ENCODE results near the gene SDK2.

SDK2 gene

GRCh38 chr17:73431401-73432205, 212.6 kb downstream of the SDK2 start:
- Histone ChIP-seq H3K4me3 (ENCODE audit: low read length) (no peak overlapping the region), H3K27me3 (ENCODE audit: control insufficient read depth, insufficient read depth, low read length) (peaks cover 4% of the 10 kb centered on the region), H3K36me3 (ENCODE audit: control insufficient read depth, insufficient read depth, low read length) (no peaks in the 10 kb centered on the region), H3K4me1 (ENCODE audit: control insufficient read depth, insufficient read depth, low read length) (peaks cover 10% of the 10 kb centered on the region), H3K9ac (ENCODE audit: low read length) (no peak overlapping the region), H3K9me3 (ENCODE audit: control insufficient read depth, low read length) (no peaks in the 10 kb centered on the region)

- Histone ChIP-seq H3K4me1 (ENCODE audit: control insufficient read depth, insufficient read depth, low read length) (peaks cover 10% of the 10 kb centered on the region), H3K27me3 (ENCODE audit: control insufficient read depth, insufficient read depth, low read length) (peaks cover 4% of the 10 kb centered on the region), H3K36me3 (ENCODE audit: control insufficient read depth, insufficient read depth, low read length) (no peaks in the 10 kb centered on the region), H3K4me3 (ENCODE audit: low read length) (no peak overlapping the region), H3K9ac (ENCODE audit: low read length) (no peak overlapping the region), H3K9me3 (ENCODE audit: control insufficient read depth, low read length) (no peaks in the 10 kb centered on the region)
Observed at GRCh38 chr17:73430848-73431247, 213.4 kb downstream of the SDK2 start.

GRCh38 chr17:73430165-73430680, 214.0 kb downstream of the SDK2 start:
- H3K9ac ChIP-seq (ENCODE audit: low read length): no peak overlapping the region
- H3K9me3 ChIP-seq (ENCODE audit: control insufficient read depth, low read length): no peaks in the 10 kb centered on the region
- peaks cover 4% of the 10 kb centered on the region for H3K27me3 ChIP-seq (ENCODE audit: control insufficient read depth, insufficient read depth, low read length)
- H3K36me3 ChIP-seq (ENCODE audit: control insufficient read depth, insufficient read depth, low read length): no peaks in the 10 kb centered on the region
- no peak overlapping the region for H3K4me3 ChIP-seq (ENCODE audit: low read length)
- H3K4me1 ChIP-seq (ENCODE audit: control insufficient read depth, insufficient read depth, low read length): peaks cover 10% of the 10 kb centered on the region

GRCh38 chr17:73429440-73430164, 214.6 kb downstream of the SDK2 start:
- H3K9me3 ChIP-seq (ENCODE audit: control insufficient read depth, low read length): no peaks in the 10 kb centered on the region
- peaks cover 10% of the 10 kb centered on the region for H3K4me1 ChIP-seq (ENCODE audit: control insufficient read depth, insufficient read depth, low read length)
- H3K27me3 ChIP-seq (ENCODE audit: control insufficient read depth, insufficient read depth, low read length): peaks cover 4% of the 10 kb centered on the region
- H3K4me3 ChIP-seq (ENCODE audit: low read length): no peak overlapping the region
- no peak overlapping the region for H3K9ac ChIP-seq (ENCODE audit: low read length)
- H3K36me3 ChIP-seq (ENCODE audit: control insufficient read depth, insufficient read depth, low read length): no peaks in the 10 kb centered on the region

GRCh38 chr17:73427198-73427597, 217.0 kb downstream of the SDK2 start:
- Histone ChIP-seq H3K36me3 (ENCODE audit: control insufficient read depth, insufficient read depth, low read length) (no peaks in the 10 kb centered on the region), H3K27me3 (ENCODE audit: control insufficient read depth, insufficient read depth, low read length) (peaks cover 4% of the 10 kb centered on the region), H3K4me1 (ENCODE audit: control insufficient read depth, insufficient read depth, low read length) (peaks cover 10% of the 10 kb centered on the region), H3K4me3 (ENCODE audit: low read length) (no peak overlapping the region), H3K9me3 (ENCODE audit: control insufficient read depth, low read length) (no peaks in the 10 kb centered on the region), H3K9ac (ENCODE audit: low read length) (no peak overlapping the region)

- no peak overlapping the region for H3K9ac ChIP-seq (ENCODE audit: low read length)
- H3K4me3 ChIP-seq (ENCODE audit: low read length): no peak overlapping the region
- H3K9me3 ChIP-seq (ENCODE audit: control insufficient read depth, low read length): no peaks in the 10 kb centered on the region
- peaks cover under 1% of the 10 kb centered on the region for H3K27me3 ChIP-seq (ENCODE audit: control insufficient read depth, insufficient read depth, low read length)
- H3K36me3 ChIP-seq (ENCODE audit: control insufficient read depth, insufficient read depth, low read length): no peaks in the 10 kb centered on the region
- H3K4me1 ChIP-seq (ENCODE audit: control insufficient read depth, insufficient read depth, low read length): peaks cover 3% of the 10 kb centered on the region
Observed at GRCh38 chr17:73424571-73424970, 219.7 kb downstream of the SDK2 start.

- no peak overlapping the region for H3K9ac ChIP-seq (ENCODE audit: low read length)
- no peaks in the 10 kb centered on the region for H3K27me3 ChIP-seq (ENCODE audit: control insufficient read depth, insufficient read depth, low read length)
- no peaks in the 10 kb centered on the region for H3K36me3 ChIP-seq (ENCODE audit: control insufficient read depth, insufficient read depth, low read length)
- no peaks in the 10 kb centered on the region for H3K4me1 ChIP-seq (ENCODE audit: control insufficient read depth, insufficient read depth, low read length)
- no peak overlapping the region for H3K4me3 ChIP-seq (ENCODE audit: low read length)
- H3K9me3 ChIP-seq (ENCODE audit: control insufficient read depth, low read length): no peaks in the 10 kb centered on the region
Observed at GRCh38 chr17:73423806-73424205, 220.4 kb downstream of the SDK2 start.

- no peaks in the 10 kb centered on the region for H3K36me3 ChIP-seq (ENCODE audit: control insufficient read depth, insufficient read depth, low read length)
- H3K9ac ChIP-seq (ENCODE audit: low read length): no peak overlapping the region
- H3K9me3 ChIP-seq (ENCODE audit: control insufficient read depth, low read length): no peaks in the 10 kb centered on the region
- no peaks in the 10 kb centered on the region for H3K27me3 ChIP-seq (ENCODE audit: control insufficient read depth, insufficient read depth, low read length)
- H3K4me3 ChIP-seq (ENCODE audit: low read length): no peak overlapping the region
- no peaks in the 10 kb centered on the region for H3K4me1 ChIP-seq (ENCODE audit: control insufficient read depth, insufficient read depth, low read length)
Observed at GRCh38 chr17:73423159-73423715, 221.0 kb downstream of the SDK2 start.

- Histone ChIP-seq H3K9me3 (ENCODE audit: control insufficient read depth, low read length) (no peaks in the 10 kb centered on the region), H3K9ac (ENCODE audit: low read length) (no peak overlapping the region)
Observed at GRCh38 chr17:73422121-73422520, 222.1 kb downstream of the SDK2 start.

GRCh38 chr17:73420897-73421296, 223.3 kb downstream of the SDK2 start:
- Histone ChIP-seq H3K9ac (ENCODE audit: low read length) (no peak overlapping the region), H3K4me3 (ENCODE audit: low read length) (no peak overlapping the region), H3K27me3 (ENCODE audit: control insufficient read depth, insufficient read depth, low read length) (no peaks in the 10 kb centered on the region), H3K4me1 (ENCODE audit: control insufficient read depth, insufficient read depth, low read length) (no peaks in the 10 kb centered on the region), H3K9me3 (ENCODE audit: control insufficient read depth, low read length) (no peaks in the 10 kb centered on the region), H3K36me3 (ENCODE audit: control insufficient read depth, insufficient read depth, low read length) (no peaks in the 10 kb centered on the region)

More at GRCh38 chr17:73422121-73422520, 222.1 kb downstream of the SDK2 start:
- H3K27me3 ChIP-seq (ENCODE audit: control insufficient read depth, insufficient read depth, low read length): no peaks in the 10 kb centered on the region
- H3K4me3 ChIP-seq (ENCODE audit: low read length): no peak overlapping the region
- H3K36me3 ChIP-seq (ENCODE audit: control insufficient read depth, insufficient read depth, low read length): no peaks in the 10 kb centered on the region
- no peaks in the 10 kb centered on the region for H3K4me1 ChIP-seq (ENCODE audit: control insufficient read depth, insufficient read depth, low read length)

GRCh38 chr17:73419881-73420280, 224.4 kb downstream of the SDK2 start:
- no peaks in the 10 kb centered on the region for H3K36me3 ChIP-seq (ENCODE audit: control insufficient read depth, insufficient read depth, low read length)
- no peak overlapping the region for H3K9ac ChIP-seq (ENCODE audit: low read length)
- no peaks in the 10 kb centered on the region for H3K4me1 ChIP-seq (ENCODE audit: control insufficient read depth, insufficient read depth, low read length)
- no peak overlapping the region for H3K4me3 ChIP-seq (ENCODE audit: low read length)
- H3K27me3 ChIP-seq (ENCODE audit: control insufficient read depth, insufficient read depth, low read length): no peaks in the 10 kb centered on the region
- H3K9me3 ChIP-seq (ENCODE audit: control insufficient read depth, low read length): no peaks in the 10 kb centered on the region

GRCh38 chr17:73419051-73419450, 225.2 kb downstream of the SDK2 start:
- Histone ChIP-seq H3K27me3 (ENCODE audit: control insufficient read depth, insufficient read depth, low read length) (no peaks in the 10 kb centered on the region), H3K9ac (ENCODE audit: low read length) (no peak overlapping the region), H3K36me3 (ENCODE audit: control insufficient read depth, insufficient read depth, low read length) (no peaks in the 10 kb centered on the region), H3K4me1 (ENCODE audit: control insufficient read depth, insufficient read depth, low read length) (no peaks in the 10 kb centered on the region), H3K9me3 (ENCODE audit: control insufficient read depth, low read length) (no peaks in the 10 kb centered on the region), H3K4me3 (ENCODE audit: low read length) (no peak overlapping the region)

All from mucosa of stomach (tissue), 1 donor.